Hypothalamus (tissue), 51 donors: ENCODE measurements around the gene NCMAP.
A peak's percentile ranks its signal among the peaks of the same experiment; 100 is the strongest.
"Not testable (repeated sequence)": the region's sequence is repeated elsewhere in the genome, so short reads cannot be mapped to it uniquely, and the experiment has no call there.

Experiments used
- DNase-seq, 51 donors: peaks; one replicate each; lab custom pipeline; 2025; lab: John Stamatoyannopoulos, UW

Gene NCMAP

GRCh38 chr1:24540906-24541710, 14.8 kb upstream of the NCMAP start:
- DNase-seq: no peak

GRCh38 chr1:24541711-24542346, 14.1 kb upstream of the NCMAP start:
- peak in 13 of 51 donors; percentile 3 to 66 (median 20) for DNase-seq

- DNase-seq: no peak
Observed at GRCh38 chr1:24544239-24544638, 11.6 kb upstream of the NCMAP start.

- DNase-seq: no peak
Observed at GRCh38 chr1:24545662-24546061, 10.2 kb upstream of the NCMAP start.

GRCh38 chr1:24547195-24547594, 8.7 kb upstream of the NCMAP start:
- no peak for DNase-seq

GRCh38 chr1:24548070-24548469, 7.8 kb upstream of the NCMAP start:
- no peak for DNase-seq

GRCh38 chr1:24549210-24549609, 6.7 kb upstream of the NCMAP start:
- DNase-seq: not testable (repeated sequence)

GRCh38 chr1:24551290-24551959, 4.5 kb upstream of the NCMAP start:
- no peak for DNase-seq

- DNase-seq: no peak
Observed at GRCh38 chr1:24551960-24552571, 3.8 kb upstream of the NCMAP start.

- no peak for DNase-seq
Observed at GRCh38 chr1:24553931-24554330, 2.0 kb upstream of the NCMAP start.

GRCh38 chr1:24554714-24555113, 1.2 kb upstream of the NCMAP start:
- no peak for DNase-seq

- DNase-seq: no peak
Observed at GRCh38 chr1:24556414-24556795, 518 bp downstream of the NCMAP start.

- no peak for DNase-seq
Observed at GRCh38 chr1:24557220-24557619, 1.3 kb downstream of the NCMAP start.

- DNase-seq: no peak
Observed at GRCh38 chr1:24557711-24558131, 1.8 kb downstream of the NCMAP start.

GRCh38 chr1:24558455-24558854, 2.6 kb downstream of the NCMAP start:
- no peak for DNase-seq

- DNase-seq: peak in 36 of 51 donors; percentile 5 to 68 (median 37)
Observed at GRCh38 chr1:24558902-24559791, 3.3 kb downstream of the NCMAP start.

- no peak for DNase-seq
Observed at GRCh38 chr1:24560361-24560760, 4.5 kb downstream of the NCMAP start.

- DNase-seq: no peak
Observed at GRCh38 chr1:24562625-24563024, 6.7 kb downstream of the NCMAP start.

- DNase-seq: no peak
Observed at GRCh38 chr1:24564695-24565094, 8.8 kb downstream of the NCMAP start.

GRCh38 chr1:24566236-24566867, 10.5 kb downstream of the NCMAP start:
- DNase-seq: no peak
